Epithelial cell of esophagus (primary cell): ENCODE data around the gene CC2D2A.
"Not testable (repeated sequence)": the region's sequence is repeated elsewhere in the genome, so short reads cannot be mapped to it uniquely, and the experiment has no call there.

ENCODE experiments used
- DNase-seq: peaks from one replicate; pipeline ENCODE4 v3.0.0; 2010; ENCODE audit warnings: low read depth
- H3K4me3 ChIP-seq: 2 replicates; pipeline ENCODE4 v1.5.1; 2011; ENCODE audit warnings: mild to moderate bottlenecking, low read length, control low read depth
- CTCF ChIP-seq: IDR thresholded peaks from 2 replicates; pipeline ENCODE4 v1.5.1; 2011; ENCODE audit warnings: low read depth, mild to moderate bottlenecking, low read length, control low read depth, inconsistent platforms; ENCODE audit not compliant: insufficient read depth; ENCODE audit errors: missing control alignments

CC2D2A gene

GRCh38 chr4:15507679-15508078 is 38.0 kb downstream of the CC2D2A start:
- DNase-seq, result no peak
- TF ChIP-seq CTCF, result no peak
- no peak overlapping the region for H3K4me3 ChIP-seq

- TF ChIP-seq CTCF, result no peak
- DNase-seq, result no peak
- H3K4me3 ChIP-seq, result no peak overlapping the region
Measured at GRCh38 chr4:15510961-15511360, 41.3 kb downstream of the CC2D2A start.

GRCh38 chr4:15513545-15513944 is 43.9 kb downstream of the CC2D2A start:
- H3K4me3 ChIP-seq, result no peak overlapping the region
- no peak for DNase-seq
- no peak for TF ChIP-seq CTCF

- H3K4me3 ChIP-seq, result no peak overlapping the region
- no peak for DNase-seq
- no peak for TF ChIP-seq CTCF
Measured at GRCh38 chr4:15515106-15515505, 45.4 kb downstream of the CC2D2A start.

GRCh38 chr4:15516494-15516893 is 46.8 kb downstream of the CC2D2A start:
- no peak for DNase-seq
- no peak for TF ChIP-seq CTCF
- H3K4me3 ChIP-seq, result no peak overlapping the region

GRCh38 chr4:15517681-15518080 is 48.0 kb downstream of the CC2D2A start:
- DNase-seq, H3K4me3 ChIP-seq: not testable (repeated sequence)

- no peak overlapping the region for H3K4me3 ChIP-seq
- no peak for TF ChIP-seq CTCF
- no peak for DNase-seq
Measured at GRCh38 chr4:15521442-15522039, 51.9 kb downstream of the CC2D2A start.
